HG02759 (cell line): ENCODE results near the gene CCL11.
"Not testable (repeated sequence)": the region's sequence is repeated elsewhere in the genome, so short reads cannot be mapped to it uniquely, and the experiment has no call there.

ENCODE experiments used
- ATAC-seq: cut with Tn5 transposase; IDR thresholded peaks from one replicate; pipeline ENCODE4 v1.9.1; 2021; ENCODE audit warnings: mild to moderate bottlenecking, moderate library complexity; ENCODE audit not compliant: unreplicated experiment

CCL11 gene

GRCh38 chr17:34305606-34306005, 20.1 kb downstream of the CCL11 start:
- ATAC-seq: no peak

- no peak for ATAC-seq
Observed at GRCh38 chr17:34306466-34306865, 20.9 kb downstream of the CCL11 start.

- ATAC-seq: no peak
Observed at GRCh38 chr17:34307110-34307509, 21.6 kb downstream of the CCL11 start.

GRCh38 chr17:34308371-34308770, 22.8 kb downstream of the CCL11 start:
- ATAC-seq: no peak

- ATAC-seq: no peak
Observed at GRCh38 chr17:34311291-34311690, 25.7 kb downstream of the CCL11 start.

- no peak for ATAC-seq
Observed at GRCh38 chr17:34312080-34312479, 26.5 kb downstream of the CCL11 start.

- ATAC-seq: no peak
Observed at GRCh38 chr17:34313164-34313563, 27.6 kb downstream of the CCL11 start.

- ATAC-seq: no peak
Observed at GRCh38 chr17:34314279-34314678, 28.7 kb downstream of the CCL11 start.

- no peak for ATAC-seq
Observed at GRCh38 chr17:34318474-34318873, 32.9 kb downstream of the CCL11 start.

- no peak for ATAC-seq
Observed at GRCh38 chr17:34319039-34319483, 33.5 kb downstream of the CCL11 start, which contains the start of gene CCL8. TSS of gene CCL8 (plus strand) at chr17:34319435. CDS start at chr17:34319502, 67 bp downstream.

GRCh38 chr17:34321964-34322363, 36.4 kb downstream of the CCL11 start:
- ATAC-seq: no peak

- ATAC-seq: not testable (repeated sequence)
Observed at GRCh38 chr17:34327580-34327979, 42.0 kb downstream of the CCL11 start.

GRCh38 chr17:34337701-34338100, 52.2 kb downstream of the CCL11 start:
- no peak for ATAC-seq
